Neuronal stem cell (in vitro differentiated cells): ENCODE data around the gene SEC14L1.

Source experiments
- DNase-seq: peaks from one replicate; pipeline ENCODE4 v3.0.0-alpha.2; 2013; ENCODE audit warnings: low spot score
- H2AFZ ChIP-seq: one replicate; pipeline ENCODE4 v1.6.1; 2013; ENCODE audit warnings: mild to moderate bottlenecking, low read length, inconsistent platforms
- H2AK5ac ChIP-seq: 2 replicates; pipeline ENCODE4 v1.6.1; 2013; ENCODE audit warnings: low read depth, mild to moderate bottlenecking, inconsistent platforms, low read length, moderate library complexity, mixed read lengths
- H2BK120ac ChIP-seq: 2 replicates; pipeline ENCODE4 v1.6.1; 2013; ENCODE audit warnings: low read depth, mild to moderate bottlenecking, inconsistent platforms, low read length, moderate library complexity, mixed read lengths
- H2BK12ac ChIP-seq: one replicate; pipeline ENCODE4 v1.6.1; 2013; ENCODE audit warnings: low read length, inconsistent platforms
- H2BK15ac ChIP-seq: 2 replicates; pipeline ENCODE4 v1.6.1; 2013; ENCODE audit warnings: mild to moderate bottlenecking, low read length, inconsistent platforms, mixed read lengths
- H2BK5ac ChIP-seq: one replicate; pipeline ENCODE4 v1.6.1; 2013; ENCODE audit warnings: inconsistent platforms, mild to moderate bottlenecking, low read length, moderate library complexity
- H3K14ac ChIP-seq: one replicate; pipeline ENCODE4 v1.6.1; 2013; ENCODE audit warnings: low read length, inconsistent platforms
- H3K18ac ChIP-seq: 2 replicates; pipeline ENCODE4 v1.6.1; 2013; ENCODE audit warnings: low read length, inconsistent platforms
- H3K23ac ChIP-seq: 2 replicates; pipeline ENCODE4 v1.6.1; 2013; ENCODE audit warnings: low read depth, mild to moderate bottlenecking, mixed read lengths, low read length, inconsistent platforms; ENCODE audit not compliant: poor library complexity
- H3K27ac ChIP-seq: replicated peaks from 3 replicates; pipeline ENCODE4 v1.5.1; 2013; ENCODE audit warnings: low read length, inconsistent platforms
- H3K27me3 ChIP-seq, 3 experiments: 2 replicates each; pipeline ENCODE4 v1.6.1; 2013; ENCODE audit warnings: low read length in 3 of 3, mild to moderate bottlenecking in 2 of 3, inconsistent platforms in 1 of 3, low read depth in 1 of 3, mixed read lengths in 1 of 3, moderate library complexity in 1 of 3; ENCODE audit not compliant: control insufficient read depth in 3 of 3, insufficient read depth in 3 of 3
- H3K36me3 ChIP-seq, 2 donors: replicated peaks in 1 of 2; 2 replicates each; pipeline ENCODE4 v1.6.1; 2013; ENCODE audit warnings: low read length in 2 of 2; ENCODE audit not compliant: control insufficient read depth in 2 of 2, insufficient read depth in 2 of 2
- H3K4ac ChIP-seq: 2 replicates; pipeline ENCODE4 v1.6.1; 2013; ENCODE audit warnings: inconsistent platforms, mild to moderate bottlenecking, low read length, moderate library complexity
- H3K4me1 ChIP-seq, 2 donors: 1 replicate in 1 of 2; 2 replicates in 1 of 2; pipeline ENCODE4 v1.6.1; 2013; ENCODE audit warnings: low read length in 2 of 2, low read depth in 1 of 2; ENCODE audit not compliant: control insufficient read depth in 2 of 2, insufficient read depth in 1 of 2
- H3K4me2 ChIP-seq: one replicate; pipeline ENCODE4 v1.6.1; 2013; ENCODE audit warnings: mild to moderate bottlenecking, low read length, inconsistent platforms; ENCODE audit not compliant: insufficient read depth, poor library complexity, severe bottlenecking
- H3K4me3 ChIP-seq, 2 donors: 2 replicates each; pipeline ENCODE4 v1.5.1; 2013; ENCODE audit warnings: low read length in 2 of 2, mild to moderate bottlenecking in 2 of 2, inconsistent platforms in 1 of 2, moderate library complexity in 1 of 2
- H3K79me1 ChIP-seq: one replicate; pipeline ENCODE4 v1.6.1; 2013; ENCODE audit warnings: low read depth, mild to moderate bottlenecking, inconsistent platforms, low read length, moderate library complexity
- H3K9ac ChIP-seq: one replicate; pipeline ENCODE4 v1.6.1; 2013; ENCODE audit warnings: mild to moderate bottlenecking, low read depth, low read length, inconsistent platforms; ENCODE audit not compliant: poor library complexity
- H3K9me3 ChIP-seq, 2 donors: replicated peaks in 1 of 2; 2 replicates each; pipeline versions ENCODE3 to v1.6.1; 2013; ENCODE audit warnings: low read length in 2 of 2, mild to moderate bottlenecking in 2 of 2, inconsistent platforms in 1 of 2, low read depth in 1 of 2, mixed read lengths in 1 of 2, moderate library complexity in 1 of 2; ENCODE audit not compliant: control insufficient read depth in 2 of 2, insufficient read depth in 1 of 2
- H4K8ac ChIP-seq: one replicate; pipeline ENCODE4 v1.6.1; 2013; ENCODE audit warnings: low read depth, mild to moderate bottlenecking, inconsistent platforms, low read length, moderate library complexity
- H4K91ac ChIP-seq: one replicate; pipeline ENCODE4 v1.6.1; 2013; ENCODE audit warnings: low read length, low read depth, mild to moderate bottlenecking, inconsistent platforms; ENCODE audit not compliant: poor library complexity
- WGBS, 2 donors: extraction: QIAGEN DNeasy Blood & Tissue Kit; methylation state at CpG; one replicate each; pipeline ENCODE4 v1.1.7; 2013; ENCODE audit warnings: missing lambda C conversion rate in 2 of 2, mixed read lengths in 1 of 2; ENCODE audit not compliant: insufficient read length in 2 of 2, insufficient replicate concordance in 1 of 2; ENCODE audit errors: extremely low coverage in 2 of 2; 5-methylcytosine and 5-hydroxymethylcytosine counted together

SEC14L1 gene

GRCh38 chr17:77227461-77228240 is 86.9 kb downstream of the SEC14L1 start:
- Histone ChIP-seq H2BK15ac (peak overlapping the region; percentile 77), H2BK12ac (peak overlapping the region; percentile 64), H3K4me1 (peaks cover 0 to 10% of the 10 kb centered on the region in 2 donors), H3K14ac (no peak overlapping the region), H2AFZ (peak overlapping the region; percentile 73), H3K23ac (no peak overlapping the region), H2BK120ac (no peak overlapping the region), H3K4me2 (no peak overlapping the region), H3K27ac (no peak overlapping the region), H3K79me1 (no peaks in the 10 kb centered on the region), H2AK5ac (peak overlapping the region; percentile 4), H3K36me3 (no peaks in the 10 kb centered on the region), H3K4ac (peak overlapping the region; percentile 10), H3K9me3 (no peaks in the 10 kb centered on the region), H4K8ac (no peak overlapping the region), H3K9ac (no peak overlapping the region), H3K4me3 (peak overlapping the region in 1 of 2 donors; percentile 18), H2BK5ac (no peak overlapping the region), H3K18ac (peak overlapping the region; percentile 61), H3K27me3 (no peaks in the 10 kb centered on the region), H4K91ac (peak overlapping the region; percentile 47)
- DNase-seq, result no peak
- WGBS, 2 donors, result no CpG with 5 or more reads among the region's 23 CpGs

DNA sequence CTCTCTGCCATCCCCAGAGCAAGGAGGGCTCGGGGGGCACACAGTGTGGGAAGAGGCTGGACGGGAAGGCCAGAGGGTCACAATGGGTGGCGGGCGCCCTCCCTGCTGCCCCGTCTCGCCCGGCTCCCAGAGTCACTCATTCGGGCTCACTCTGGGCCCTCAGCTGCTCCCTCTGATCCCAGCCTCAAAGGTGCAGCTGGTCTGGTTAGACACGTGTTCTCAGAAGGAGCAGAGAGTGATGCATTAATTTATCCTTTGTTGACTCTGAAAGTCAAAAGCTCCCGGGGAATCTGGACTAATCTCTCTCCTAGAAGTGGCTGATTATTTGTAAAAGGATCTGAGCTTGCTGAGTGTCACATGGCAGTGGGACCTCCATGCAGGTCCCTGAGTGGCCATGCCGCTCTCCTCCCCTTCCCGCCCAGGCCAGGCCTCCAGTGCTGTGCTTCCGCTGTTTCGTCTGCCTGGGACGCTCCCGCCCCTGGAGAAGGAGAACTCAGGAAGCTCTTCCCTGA is 87.5 kb downstream of the SEC14L1 start:
- H3K27ac ChIP-seq, result no peak overlapping the region
- peak overlapping the region; percentile 73 for H2AFZ ChIP-seq
- H3K18ac ChIP-seq, result peak overlapping the region; percentile 61
- H3K4ac ChIP-seq, result no peak overlapping the region
- peak overlapping the region; percentile 77 for H2BK15ac ChIP-seq
- H4K8ac ChIP-seq, result no peak overlapping the region
- no peak overlapping the region for H4K91ac ChIP-seq
- no peak overlapping the region for H2BK12ac ChIP-seq
- H2AK5ac ChIP-seq, result peak overlapping the region; percentile 4
- no peak overlapping the region for H2BK120ac ChIP-seq
- H3K36me3 ChIP-seq, result no peaks in the 10 kb centered on the region
- H3K9me3 ChIP-seq, result no peaks in the 10 kb centered on the region
- H3K23ac ChIP-seq, result no peak overlapping the region
- H3K4me3 ChIP-seq, result peak overlapping the region in 1 of 2 donors; percentile 18
- no peak overlapping the region for H2BK5ac ChIP-seq
- no CpG with 5 or more reads among the region's 16 CpGs for WGBS, 2 donors
- H3K79me1 ChIP-seq, result no peaks in the 10 kb centered on the region
- H3K4me1 ChIP-seq, result peaks cover 0 to 10% of the 10 kb centered on the region in 2 donors
- no peak overlapping the region for H3K14ac ChIP-seq
- DNase-seq, result no peak
- no peak overlapping the region for H3K4me2 ChIP-seq
- no peaks in the 10 kb centered on the region for H3K27me3 ChIP-seq
- no peak overlapping the region for H3K9ac ChIP-seq

DNA sequence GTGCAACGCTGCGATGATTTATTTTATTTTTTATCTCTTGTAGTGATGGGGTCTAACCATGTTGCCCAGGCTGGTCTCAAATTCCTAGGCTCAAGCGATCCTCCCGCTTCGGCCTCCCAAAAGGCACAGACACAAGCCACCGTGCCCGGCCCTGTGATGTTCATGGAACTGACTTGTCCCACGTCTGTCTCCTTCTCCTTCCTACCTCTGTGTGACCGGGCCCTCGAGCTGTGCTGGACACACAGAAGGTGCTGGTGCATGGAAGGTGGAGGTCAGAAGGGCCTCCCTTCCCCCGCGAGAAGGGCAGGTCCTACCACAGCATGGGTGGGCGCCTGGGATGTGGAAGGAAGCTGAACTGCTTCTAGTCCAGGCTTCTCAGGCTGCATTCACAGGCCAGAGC is 88.0 kb downstream of the SEC14L1 start:
- H3K4ac ChIP-seq, result no peak overlapping the region
- no peak overlapping the region for H4K8ac ChIP-seq
- no peak overlapping the region for H3K14ac ChIP-seq
- no peaks in the 10 kb centered on the region for H3K36me3 ChIP-seq
- H3K18ac ChIP-seq, result peak overlapping the region; percentile 1
- no CpG with 5 or more reads among the region's 13 CpGs for WGBS, 2 donors
- no peak overlapping the region for H4K91ac ChIP-seq
- peak overlapping the region; percentile 73 for H2AFZ ChIP-seq
- no peaks in the 10 kb centered on the region for H3K27me3 ChIP-seq
- no peak overlapping the region for H3K23ac ChIP-seq
- H3K79me1 ChIP-seq, result no peaks in the 10 kb centered on the region
- H3K9me3 ChIP-seq, result no peaks in the 10 kb centered on the region
- no peak overlapping the region for H2BK15ac ChIP-seq
- no peak overlapping the region for H3K27ac ChIP-seq
- peaks cover 0 to 10% of the 10 kb centered on the region in 2 donors for H3K4me1 ChIP-seq
- H2BK5ac ChIP-seq, result no peak overlapping the region
- H2AK5ac ChIP-seq, result peak overlapping the region; percentile 53
- no peak overlapping the region for H2BK12ac ChIP-seq
- DNase-seq, result no peak
- no peak overlapping the region for H3K9ac ChIP-seq
- no peak overlapping the region for H3K4me2 ChIP-seq
- no peak overlapping the region for H3K4me3 ChIP-seq
- no peak overlapping the region for H2BK120ac ChIP-seq

- no peaks in the 10 kb centered on the region for H3K27me3 ChIP-seq
- peaks cover 0 to 10% of the 10 kb centered on the region in 2 donors for H3K4me1 ChIP-seq
- WGBS, 2 donors, result no CpG with 5 or more reads among the region's 25 CpGs
- no peak overlapping the region for H3K4ac ChIP-seq
- H2BK120ac ChIP-seq, result peak overlapping the region; percentile 4
- H2BK15ac ChIP-seq, result no peak overlapping the region
- H4K91ac ChIP-seq, result no peak overlapping the region
- H2AK5ac ChIP-seq, result peak overlapping the region; percentile 72
- no peak overlapping the region for H3K4me3 ChIP-seq
- no peak overlapping the region for H3K27ac ChIP-seq
- H3K9ac ChIP-seq, result peak overlapping the region; percentile 45
- no peaks in the 10 kb centered on the region for H3K9me3 ChIP-seq
- no peak for DNase-seq
- H3K79me1 ChIP-seq, result no peaks in the 10 kb centered on the region
- no peak overlapping the region for H2BK5ac ChIP-seq
- no peak overlapping the region for H2BK12ac ChIP-seq
- H3K4me2 ChIP-seq, result no peak overlapping the region
- H4K8ac ChIP-seq, result no peak overlapping the region
- H3K36me3 ChIP-seq, result no peaks in the 10 kb centered on the region
- H3K23ac ChIP-seq, result no peak overlapping the region
- no peak overlapping the region for H2AFZ ChIP-seq
- H3K18ac ChIP-seq, result no peak overlapping the region
- peak overlapping the region; percentile 15 for H3K14ac ChIP-seq
Measured at GRCh38 chr17:77229786-77230435, 89.1 kb downstream of the SEC14L1 start.
